WTC11 (cell line): Measurements from ENCODE around the gene FAM76A.

ENCODE experiments used
- CTCF ChIP-seq: fragments of 200-600 bp; IDR thresholded peaks from 2 replicates; pipeline ENCODE4 v1.8.0; 2022; ENCODE audit warnings: antibody characterized with exemption
- E2F5 ChIP-seq: sonication (generic); formaldehyde crosslinking; IDR thresholded peaks from 2 replicates; pipeline ENCODE4 v1.8.1; 2022; ENCODE audit warnings: mild to moderate bottlenecking, moderate library complexity, missing genetic modification reagents
- ETV6 ChIP-seq: sonication (generic); formaldehyde crosslinking; IDR thresholded peaks from 2 replicates; pipeline ENCODE4 v1.8.1; 2022; ENCODE audit warnings: mild to moderate bottlenecking, missing genetic modification reagents
- KAT7 ChIP-seq: sonication (generic); formaldehyde crosslinking; IDR thresholded peaks from 2 replicates; pipeline ENCODE4 v1.8.1; 2023; ENCODE audit warnings: missing genetic modification reagents, mild to moderate bottlenecking, borderline replicate concordance
- MAX ChIP-seq: sonication (generic); formaldehyde crosslinking; IDR thresholded peaks from 2 replicates; pipeline ENCODE4 v1.8.0; 2022; ENCODE audit warnings: mild to moderate bottlenecking, missing genetic modification reagents
- MYBL2 ChIP-seq: sonication (generic); formaldehyde crosslinking; IDR thresholded peaks from 2 replicates; pipeline ENCODE4 v1.8.1; 2023; ENCODE audit warnings: mild to moderate bottlenecking, moderate library complexity, missing genetic modification reagents
- NR2C2 ChIP-seq: sonication (generic); formaldehyde crosslinking; IDR thresholded peaks from 2 replicates; pipeline ENCODE4 v1.8.0; 2022; ENCODE audit warnings: mild to moderate bottlenecking, missing genetic modification reagents
- RELA ChIP-seq: sonication (generic); formaldehyde crosslinking; IDR thresholded peaks from 2 replicates; pipeline ENCODE4 v1.8.1; 2022; ENCODE audit warnings: missing genetic modification reagents, mild to moderate bottlenecking, borderline replicate concordance
- SMAD3 ChIP-seq: sonication (generic); formaldehyde crosslinking; IDR thresholded peaks from 2 replicates; pipeline ENCODE4 v1.8.0; 2022; ENCODE audit warnings: missing genetic modification reagents, mild to moderate bottlenecking, borderline replicate concordance
- SP1 ChIP-seq: sonication (generic); formaldehyde crosslinking; conservative IDR thresholded peaks from 2 replicates; pipeline ENCODE4 v1.8.1; 2022; ENCODE audit warnings: missing genetic modification reagents
- TCF7 ChIP-seq: sonication (generic); formaldehyde crosslinking; IDR thresholded peaks from 2 replicates; pipeline ENCODE4 v1.8.0; 2022; ENCODE audit warnings: mild to moderate bottlenecking, low read depth, missing genetic modification reagents, moderate library complexity
- TEAD4 ChIP-seq: sonication (generic); formaldehyde crosslinking; IDR thresholded peaks from 2 replicates; pipeline ENCODE4 v1.8.0; 2022; ENCODE audit warnings: mild to moderate bottlenecking, missing genetic modification reagents
- USF1 ChIP-seq: sonication (generic); formaldehyde crosslinking; IDR thresholded peaks from 2 replicates; pipeline ENCODE4 v1.8.0; 2022; ENCODE audit warnings: mild to moderate bottlenecking, missing genetic modification reagents
- ZNF263 ChIP-seq: sonication (generic); formaldehyde crosslinking; IDR thresholded peaks from 2 replicates; pipeline ENCODE4 v1.8.1; 2022; ENCODE audit warnings: low read depth, mild to moderate bottlenecking, moderate library complexity, missing genetic modification reagents

GRCh38 chr1:27687906-27688305, 37.9 kb upstream of the FAM76A start:
- TF ChIP-seq CTCF = no peak
- TF ChIP-seq MAX = no peak
- no peak for TF ChIP-seq KAT7 (CRISPR knock-in tag)
- no peak for TF ChIP-seq MYBL2 (CRISPR knock-in tag)
- TF ChIP-seq USF1 (CRISPR knock-in tag) = no peak
- no peak for TF ChIP-seq E2F5
- no peak for TF ChIP-seq TEAD4 (CRISPR knock-in tag)
- TF ChIP-seq SMAD3 (CRISPR knock-in tag) = no peak
- no peak for TF ChIP-seq ZNF263 (CRISPR knock-in tag)
- no peak for TF ChIP-seq TCF7 (CRISPR knock-in tag)
- TF ChIP-seq ETV6 (CRISPR knock-in tag) = no peak
- no peak for TF ChIP-seq RELA (CRISPR knock-in tag)
- TF ChIP-seq NR2C2 (CRISPR knock-in tag) = no peak
- no peak for TF ChIP-seq SP1 (CRISPR knock-in tag)
